GM19193 (cell line): ENCODE measurements around the gene KIF16B.

Experiments used
- POLR2A ChIP-seq: IDR thresholded peaks from 4 replicates; pipeline ENCODE4 v1.6.1; 2011; ENCODE audit not compliant: insufficient read depth, insufficient read length; ENCODE audit errors: extremely low read depth

Gene KIF16B

GRCh38 chr20:16427571-16427970 is 145.7 kb downstream of the KIF16B start:
- no peak for TF ChIP-seq POLR2A

- no peak for TF ChIP-seq POLR2A
Measured at GRCh38 chr20:16424780-16425179, 148.5 kb downstream of the KIF16B start.

GRCh38 chr20:16423311-16424212 is 149.7 kb downstream of the KIF16B start:
- no peak for TF ChIP-seq POLR2A

- no peak for TF ChIP-seq POLR2A
Measured at GRCh38 chr20:16419138-16419715, 154.0 kb downstream of the KIF16B start.

GRCh38 chr20:16418616-16419015 is 154.6 kb downstream of the KIF16B start:
- TF ChIP-seq POLR2A, result no peak

- TF ChIP-seq POLR2A, result no peak
Measured at GRCh38 chr20:16417001-16417400, 156.2 kb downstream of the KIF16B start.

GRCh38 chr20:16415071-16416053 is 157.9 kb downstream of the KIF16B start:
- no peak for TF ChIP-seq POLR2A

GRCh38 chr20:16412906-16413305 is 160.3 kb downstream of the KIF16B start:
- no peak for TF ChIP-seq POLR2A

- TF ChIP-seq POLR2A, result no peak
Measured at GRCh38 chr20:16411361-16411760, 161.9 kb downstream of the KIF16B start.

- TF ChIP-seq POLR2A, result no peak
Measured at GRCh38 chr20:16410626-16411025, 162.6 kb downstream of the KIF16B start.

- no peak for TF ChIP-seq POLR2A
Measured at GRCh38 chr20:16408981-16409380, 164.3 kb downstream of the KIF16B start.

GRCh38 chr20:16407251-16408067 is 165.8 kb downstream of the KIF16B start:
- no peak for TF ChIP-seq POLR2A

GRCh38 chr20:16405254-16405653 is 168.0 kb downstream of the KIF16B start:
- no peak for TF ChIP-seq POLR2A

- TF ChIP-seq POLR2A, result no peak
Measured at GRCh38 chr20:16404640-16405039, 168.6 kb downstream of the KIF16B start.
